NCI-H226 (cell line): ENCODE data around the gene COIL.
A peak's percentile ranks its signal among the peaks of the same experiment; 100 is the strongest.

Experiments used
- DNase-seq: peaks from one replicate; pipeline ENCODE4 v3.0.0-alpha.2; 2015

Gene COIL

DNA sequence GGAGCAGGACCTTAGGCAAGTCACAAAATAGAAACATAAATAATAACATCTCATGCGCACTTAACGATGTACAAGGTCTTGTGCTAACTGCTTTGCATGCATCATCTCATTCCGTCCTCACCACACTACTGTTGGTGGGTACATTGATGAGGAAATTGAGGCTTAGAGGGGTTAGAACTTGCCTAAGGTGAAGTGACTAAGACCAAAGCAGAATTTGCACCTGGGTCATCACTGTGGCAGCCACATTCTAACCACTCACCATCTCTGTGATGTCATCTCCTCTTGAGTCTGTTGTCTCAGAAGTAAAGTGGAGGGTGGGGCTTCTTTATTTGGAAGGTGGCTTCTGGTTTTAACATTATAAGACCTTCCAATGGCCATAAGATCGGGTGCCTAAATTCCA lies 26.6 kb downstream of the COIL start:
- DNase-seq = no peak

DNA sequence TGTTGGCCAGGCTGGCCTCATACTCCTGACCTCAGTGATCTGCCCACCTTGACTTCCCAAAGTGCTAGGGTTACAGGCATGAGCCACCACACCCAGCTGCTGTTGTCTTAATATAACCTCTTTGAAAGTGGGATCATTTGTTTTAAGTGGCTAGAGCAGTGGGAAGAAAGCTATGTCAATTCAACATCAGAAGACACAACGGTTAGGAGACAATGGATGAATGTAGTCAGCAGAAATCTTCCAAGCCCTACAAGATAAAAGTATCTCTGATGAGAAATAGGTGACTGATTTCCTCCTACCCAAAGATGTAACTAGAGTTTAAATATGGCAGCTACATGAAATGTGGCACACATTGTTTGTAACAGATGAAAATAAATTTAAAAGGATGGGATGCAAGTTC lies 27.0 kb downstream of the COIL start:
- DNase-seq = no peak

DNA sequence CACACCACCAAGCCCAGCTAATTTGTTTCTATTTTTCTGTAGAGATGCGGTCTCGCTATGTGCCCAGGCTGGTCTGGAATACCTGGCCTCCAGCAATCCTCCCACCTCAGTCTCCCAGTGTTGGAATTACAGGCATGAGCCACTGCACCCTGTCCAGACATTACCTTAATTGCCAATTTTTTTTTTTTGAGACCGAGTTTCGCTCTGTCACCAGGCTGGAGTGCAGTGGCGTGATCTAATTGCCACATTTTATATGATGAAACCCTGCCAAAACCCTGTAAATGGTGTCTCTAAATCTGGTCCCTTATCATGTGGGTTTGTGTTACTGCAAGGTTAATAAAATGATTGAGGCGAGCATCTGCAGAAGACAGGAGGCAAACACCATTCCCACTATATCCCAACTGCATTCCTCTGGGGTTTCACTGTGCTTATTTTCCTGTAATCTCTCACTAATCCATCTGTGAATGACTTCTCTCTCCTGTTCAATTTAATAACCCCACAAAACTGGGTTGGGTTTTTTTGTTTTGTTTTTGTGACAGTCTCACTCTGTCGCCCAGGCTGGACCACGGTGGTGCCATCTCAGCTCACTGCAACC lies 27.6 kb downstream of the COIL start:
- DNase-seq = no peak

DNA sequence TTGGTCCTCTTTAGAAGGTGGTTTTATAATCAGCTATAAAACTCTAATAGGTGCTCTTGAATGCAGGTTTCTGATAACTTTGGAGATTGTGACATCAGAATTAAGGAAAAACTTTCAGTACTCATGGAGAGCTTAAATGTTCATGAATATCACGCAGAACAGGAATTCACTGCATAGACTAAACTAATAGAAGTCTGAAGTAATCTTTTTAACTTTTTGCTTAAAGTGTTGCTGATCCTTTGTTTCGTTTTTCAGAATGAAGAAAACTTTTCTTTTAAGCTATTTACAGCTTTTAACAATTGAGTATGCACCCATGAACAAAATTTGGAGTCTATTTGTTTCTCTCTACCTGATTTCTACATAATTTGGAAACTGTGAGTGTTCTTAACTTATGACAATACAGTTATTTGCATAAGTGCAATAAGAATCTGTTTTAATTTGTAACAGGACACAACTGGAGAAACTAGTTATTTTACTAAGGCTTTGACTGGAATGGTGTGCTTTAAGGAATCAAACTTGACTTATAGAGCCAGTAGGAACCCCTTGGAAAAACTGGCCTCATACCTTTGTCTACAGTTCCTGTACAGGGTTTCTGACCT lies 30.0 kb downstream of the COIL start:
- no peak for DNase-seq

DNA sequence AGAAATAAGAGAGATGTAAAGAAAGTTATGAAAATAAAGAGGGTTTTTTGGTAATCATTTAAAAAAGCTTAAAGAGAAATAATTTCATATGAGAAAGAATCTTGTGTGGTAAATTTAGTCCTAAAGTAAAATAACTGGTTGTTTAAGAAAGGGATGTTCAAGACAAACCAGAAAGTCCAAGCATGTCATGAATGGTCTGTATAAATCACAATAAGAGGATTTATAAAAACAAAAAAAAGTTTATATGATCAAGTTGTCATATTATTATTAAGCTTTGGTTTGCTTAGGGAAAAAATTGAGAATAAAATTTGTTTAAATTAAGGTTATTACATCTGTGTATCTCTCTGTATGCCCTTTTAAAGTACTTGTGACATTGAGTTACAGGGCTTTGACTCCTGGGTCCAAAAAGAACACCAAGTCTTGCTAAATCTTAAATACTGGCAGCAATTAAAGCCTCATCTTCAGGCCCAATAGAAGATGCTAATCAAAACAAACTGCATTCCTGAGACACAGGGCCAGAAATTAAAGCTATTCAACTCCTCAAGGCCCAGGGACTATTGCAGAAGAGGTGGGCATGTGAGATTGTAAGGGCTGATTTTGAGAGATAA lies 31.4 kb downstream of the COIL start:
- peak; percentile 30 for DNase-seq

- no peak for DNase-seq
These were observed 32.3 kb downstream of the COIL start for GRCh38 chr17:56928586-56928985.

- DNase-seq = no peak
These were observed 34.1 kb downstream of the COIL start for GRCh38 chr17:56926704-56927103.

DNA sequence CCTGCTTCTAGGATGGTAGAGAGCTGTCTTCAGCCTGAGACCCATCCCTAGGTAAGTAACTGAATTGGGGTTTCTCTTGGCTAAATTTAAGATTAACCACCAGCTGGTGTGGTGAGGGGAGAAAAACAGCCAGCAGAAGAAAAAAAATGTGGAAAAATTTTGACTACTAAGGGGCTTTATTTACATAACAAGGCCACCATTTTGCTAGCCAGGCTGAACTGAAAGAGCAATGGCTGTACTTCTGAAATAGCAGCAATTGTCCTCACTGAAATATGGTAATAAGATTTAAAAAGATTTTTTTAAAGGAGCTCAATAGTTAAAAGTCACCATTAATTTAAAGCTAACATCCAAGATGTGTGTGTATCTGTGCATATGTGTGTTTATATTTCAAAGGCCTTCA lies 34.6 kb downstream of the COIL start:
- no peak for DNase-seq

GRCh38 chr17:56925088-56925487 lies 35.8 kb downstream of the COIL start:
- DNase-seq = no peak

- DNase-seq = peak; percentile 30
These were observed 41.1 kb downstream of the COIL start for GRCh38 chr17:56919717-56920116.

DNA sequence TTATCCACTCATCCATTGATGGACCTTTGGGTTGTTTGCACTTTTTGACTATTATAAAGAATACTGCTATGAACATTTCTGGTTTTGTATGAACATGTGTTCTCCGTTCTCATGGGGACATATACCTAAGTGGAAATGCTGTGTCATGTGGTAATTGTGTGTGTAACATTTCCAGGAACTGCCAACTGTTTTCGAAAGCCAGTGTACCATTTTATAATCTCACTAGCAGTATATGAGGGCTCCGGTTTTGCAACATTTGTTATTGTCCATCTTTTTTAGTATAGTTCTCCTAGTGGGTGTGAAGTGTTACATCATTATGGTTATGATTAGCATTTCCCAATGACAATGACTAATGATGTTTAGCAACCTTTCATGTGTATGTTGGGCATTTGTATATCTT lies 41.9 kb downstream of the COIL start:
- peak; percentile 69 for DNase-seq

DNA sequence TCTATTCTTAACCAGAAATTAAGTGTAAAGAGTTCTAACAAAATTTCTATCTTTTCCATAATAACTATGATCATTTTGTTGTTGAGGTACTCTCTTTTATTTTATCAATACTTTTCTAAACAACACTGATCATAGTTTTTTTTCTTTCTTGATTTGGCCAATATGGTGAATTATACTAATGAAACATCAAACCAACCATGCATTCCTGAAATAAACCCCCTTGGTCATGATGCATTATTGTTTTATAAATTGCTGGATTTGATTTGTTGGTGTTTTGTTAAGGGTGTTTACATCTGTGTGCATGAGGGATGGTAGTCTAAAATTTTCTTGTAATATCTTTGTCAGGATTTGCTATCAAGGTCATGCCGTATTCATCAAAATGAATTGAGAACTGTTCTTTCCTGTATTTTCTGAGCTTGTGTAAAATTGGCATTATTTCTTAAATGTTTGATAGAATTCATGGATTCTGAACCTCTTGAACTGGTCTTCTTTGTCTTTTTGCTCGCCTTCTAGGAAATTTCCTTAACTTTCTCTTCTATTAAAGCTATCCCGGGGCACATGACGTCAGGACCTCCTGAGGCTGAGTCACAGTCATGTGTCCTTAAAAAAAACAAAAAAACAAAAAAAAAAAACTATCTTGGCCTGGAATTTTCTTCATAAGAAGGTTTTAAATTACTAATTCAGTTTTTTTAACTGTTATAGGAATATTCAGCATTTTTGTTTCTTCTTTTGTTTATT lies 43.1 kb downstream of the COIL start:
- DNase-seq = no peak

DNA sequence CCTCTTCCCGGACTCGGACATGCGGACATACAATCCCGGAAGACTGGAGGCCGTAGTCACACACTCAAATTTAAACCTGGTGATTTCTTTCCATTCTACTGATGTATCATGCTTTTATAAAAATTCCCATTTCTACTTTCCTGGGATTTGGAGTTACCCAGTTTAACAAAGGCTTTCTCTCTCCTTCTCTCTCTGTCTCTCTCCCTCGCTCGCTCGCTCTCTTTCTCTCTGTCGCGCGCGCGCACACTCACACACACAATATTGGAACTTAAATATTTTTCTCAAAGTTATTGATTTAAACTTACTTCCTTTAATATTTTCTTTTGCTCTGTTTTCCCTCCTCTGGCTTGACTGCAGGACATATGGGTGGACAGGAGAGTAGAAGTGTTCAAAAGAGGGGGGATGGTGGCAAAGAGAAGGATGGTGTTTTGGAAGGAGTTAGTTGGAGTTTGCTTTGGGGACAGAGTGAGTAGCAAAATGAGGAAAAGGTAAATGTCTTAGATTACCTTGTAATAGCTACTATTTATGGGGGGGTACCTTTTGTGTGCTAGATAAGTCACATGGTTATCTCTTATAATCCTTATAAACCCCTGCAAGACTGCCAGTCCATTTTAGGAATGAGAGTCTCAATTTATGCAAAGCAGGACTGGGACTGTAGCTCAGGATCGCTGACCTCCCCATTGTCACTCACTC lies 46.1 kb downstream of the COIL start:
- no peak for DNase-seq

DNA sequence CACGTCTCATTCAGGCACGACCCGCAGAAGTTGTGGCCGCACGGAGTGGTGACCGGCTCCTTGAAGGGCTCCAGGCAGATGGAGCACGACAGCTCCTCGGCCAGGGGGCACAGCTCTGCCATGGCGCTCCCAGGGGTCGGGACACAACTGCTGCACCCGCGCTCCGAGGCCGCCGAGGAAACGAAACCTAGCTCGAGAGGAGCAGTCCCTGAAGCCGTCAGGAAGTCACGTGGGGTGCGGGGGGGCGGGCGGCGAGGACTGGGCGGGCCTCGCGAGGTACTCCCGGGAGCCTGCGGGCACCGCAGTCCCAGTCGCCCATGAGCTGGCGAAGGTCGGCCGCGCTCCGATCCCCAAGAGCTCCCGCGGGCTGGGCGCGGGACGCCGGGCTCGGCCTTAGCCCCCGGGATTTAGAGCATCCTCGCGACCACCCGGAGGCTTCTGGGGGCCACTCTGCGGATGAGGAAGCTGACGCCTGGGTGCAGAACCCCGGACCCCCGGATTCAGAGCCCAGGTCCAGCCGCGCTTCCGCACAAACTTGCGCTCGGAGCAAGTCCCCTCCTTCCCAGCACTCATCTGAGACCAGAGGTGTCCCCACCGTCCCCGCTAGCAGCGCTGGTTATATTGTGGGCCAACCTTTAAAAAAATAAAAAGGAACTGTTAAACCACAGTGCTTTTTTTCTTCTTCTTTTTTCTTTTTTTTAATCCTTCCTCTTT lies 46.8 kb downstream of the COIL start, which contains the start of gene TRIM25:
TRIM25 (minus strand) TSS at position 183 of the 714 bp plus-strand sequence; CDS start at position 122, 61 bp downstream.
- peak; percentile 88 for DNase-seq

DNA sequence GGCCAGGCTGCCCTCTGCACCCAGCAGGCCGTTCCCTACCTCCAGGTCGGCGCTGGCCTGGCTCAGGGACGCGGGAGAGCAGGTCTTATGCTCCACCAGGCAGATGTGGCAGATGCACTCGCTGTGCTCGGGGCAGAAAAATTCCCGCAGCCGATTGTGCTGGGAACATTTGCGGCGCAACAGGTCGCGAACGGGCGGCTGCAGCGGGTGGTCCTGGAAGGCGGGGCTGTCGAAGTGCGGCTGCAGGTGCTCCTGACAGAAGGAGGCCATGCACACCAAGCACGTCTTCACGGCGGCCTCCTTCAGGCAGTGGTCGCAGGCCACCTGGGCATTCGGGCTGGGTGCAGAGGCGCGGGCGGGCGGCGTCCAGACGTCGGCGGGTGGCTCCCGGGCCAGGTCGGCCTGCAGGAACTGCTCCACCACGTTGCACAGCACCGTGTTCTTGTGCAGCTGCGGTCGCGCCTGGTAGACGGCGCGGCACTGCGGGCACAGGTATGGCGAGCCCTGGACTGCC lies 47.4 kb downstream of the COIL start:
- peak; percentile 11 for DNase-seq

- DNase-seq = no peak
These were observed 47.9 kb downstream of the COIL start for GRCh38 chr17:56913000-56913311.

GRCh38 chr17:56912105-56912999 lies 48.5 kb downstream of the COIL start:
- no peak for DNase-seq

- no peak for DNase-seq
These were observed 50.2 kb downstream of the COIL start for GRCh38 chr17:56910509-56911235.

- no peak for DNase-seq
These were observed 50.9 kb downstream of the COIL start for GRCh38 chr17:56909742-56910508.

GRCh38 chr17:56908001-56908542 lies 52.8 kb downstream of the COIL start:
- no peak for DNase-seq
